NOMO-1 treated with DMSO at 0.1 percent for 48 hours (cell line): ENCODE measurements around the gene CD82.
"Not testable (repeated sequence)": the region's sequence is repeated elsewhere in the genome, so short reads cannot be mapped to it uniquely, and the experiment has no call there.

Experiments
- DNase-seq: peaks from one replicate; lab custom pipeline; 2025; ENCODE audit not compliant: unreplicated experiment; lab: John Stamatoyannopoulos, UW

CD82 gene

GRCh38 chr11:44658506-44658850 is 93.0 kb downstream of the CD82 start:
- DNase-seq = no peak

- DNase-seq = no peak
These were observed 94.2 kb downstream of the CD82 start for GRCh38 chr11:44659641-44660040.

- DNase-seq = not testable (repeated sequence)
These were observed 95.1 kb downstream of the CD82 start for GRCh38 chr11:44660535-44660934.

- DNase-seq = no peak
These were observed 95.9 kb downstream of the CD82 start for GRCh38 chr11:44661311-44661717.
